CD4-positive, alpha-beta T cell treated with Interleukin-15 for 4 hours (primary cell): Measurements from ENCODE around the gene TBL1XR1.
"Not testable (repeated sequence)": the region's sequence is repeated elsewhere in the genome, so short reads cannot be mapped to it uniquely, and the experiment has no call there.

ENCODE experiments used
- DNase-seq: peaks from one replicate; pipeline ENCODE4 v3.0.0-alpha.2; 2020; ENCODE audit warnings: low spot score

The TBL1XR1 gene

DNA sequence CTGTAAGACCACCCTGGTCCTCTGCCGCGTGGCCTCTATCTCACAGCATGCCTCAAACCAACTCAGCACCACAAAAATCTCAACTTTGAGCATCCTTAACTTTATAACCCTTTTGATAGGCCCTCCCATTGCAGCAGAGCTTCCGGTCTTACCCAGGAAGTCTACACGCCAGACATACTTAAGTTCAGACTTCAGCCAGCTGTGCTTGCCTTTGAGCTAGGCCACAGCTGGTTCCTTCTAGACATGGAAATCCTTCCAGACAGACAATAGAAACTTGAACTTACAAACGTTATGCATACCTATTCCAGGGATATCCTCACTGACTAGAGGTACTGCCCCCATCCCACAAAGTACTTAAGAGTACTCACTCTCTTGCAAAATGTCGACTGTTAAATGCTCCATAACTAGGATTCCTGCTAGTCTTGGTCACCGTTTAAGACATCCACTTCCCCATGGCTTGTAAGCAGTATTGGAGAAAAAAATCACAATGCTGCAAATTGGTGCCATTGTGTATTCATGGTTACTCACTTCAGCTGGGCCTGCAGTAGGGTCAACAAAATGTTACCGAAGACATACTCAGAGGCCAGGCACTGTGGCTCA is 183.5 kb downstream of the TBL1XR1 start:
- no peak for DNase-seq

DNA sequence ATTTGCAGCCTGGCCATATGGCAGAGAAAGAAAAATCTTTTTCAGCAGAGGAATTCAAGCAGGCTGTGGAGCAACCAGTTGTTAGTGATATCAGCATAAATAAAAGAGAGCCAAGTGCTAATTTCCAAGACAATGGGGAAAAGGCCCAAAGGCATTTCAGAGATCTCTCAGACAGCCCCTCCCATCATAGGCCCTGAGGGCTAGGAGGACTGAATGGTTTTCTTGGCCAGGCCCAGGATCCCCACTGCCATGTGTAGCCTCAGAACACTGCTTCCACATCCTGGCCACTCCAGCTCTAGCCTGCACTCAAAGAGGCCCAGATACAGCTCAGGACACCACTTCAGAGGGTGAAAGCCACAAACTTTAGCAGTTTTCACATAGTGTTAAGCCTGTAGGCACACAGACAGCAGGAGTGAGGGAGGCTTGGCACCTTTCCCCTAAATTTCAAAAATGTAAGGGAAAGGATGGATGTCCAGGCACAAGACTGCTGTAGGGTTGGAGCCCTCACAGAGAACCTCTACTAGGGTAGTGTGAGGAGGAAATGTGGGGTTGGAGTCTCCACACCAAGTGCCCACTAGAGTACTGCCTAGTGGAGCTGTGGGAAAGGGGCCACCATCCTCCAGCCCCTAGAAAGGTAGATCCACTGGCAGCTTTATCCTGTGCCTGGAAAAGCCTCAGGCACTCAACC is 191.4 kb downstream of the TBL1XR1 start:
- no peak for DNase-seq

DNA sequence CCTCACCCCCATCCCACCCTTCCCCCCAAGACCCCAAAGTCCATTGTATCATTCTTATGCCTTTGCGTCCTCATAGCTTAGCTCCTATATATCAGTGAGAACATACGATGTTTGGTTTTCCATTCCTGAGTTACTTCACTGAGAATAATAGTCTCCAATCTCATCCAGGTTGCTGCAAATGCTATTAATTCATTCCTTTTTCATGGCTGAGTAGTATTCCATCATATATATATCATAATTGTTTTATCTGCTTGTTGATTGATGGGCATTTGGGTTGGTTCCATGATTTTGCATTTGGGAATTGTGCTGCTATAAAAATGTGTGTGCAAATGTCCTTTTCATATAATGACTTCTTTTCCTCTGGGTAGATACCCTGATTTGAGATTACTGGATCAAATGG is 197.1 kb downstream of the TBL1XR1 start:
- DNase-seq, result not testable (repeated sequence)

DNA sequence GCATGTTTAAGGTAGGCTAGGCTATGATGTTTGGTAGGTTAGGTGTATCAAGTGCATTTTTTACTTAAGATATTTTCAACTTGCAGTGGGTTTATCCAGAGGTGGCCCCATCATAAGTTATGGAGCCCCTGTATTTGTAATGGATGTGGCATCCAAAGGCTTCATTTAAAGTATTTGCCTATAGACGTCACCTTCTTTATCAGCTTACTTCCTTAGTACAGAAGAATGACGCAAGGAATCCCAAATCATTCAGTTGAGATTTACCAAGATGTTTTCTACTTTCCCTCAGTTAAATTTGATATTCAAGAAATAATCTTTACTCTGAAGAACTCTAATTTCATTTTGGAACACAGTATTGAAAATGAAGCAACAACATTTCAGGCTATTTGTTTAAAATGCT is 201.3 kb downstream of the TBL1XR1 start:
- DNase-seq, result no peak

DNA sequence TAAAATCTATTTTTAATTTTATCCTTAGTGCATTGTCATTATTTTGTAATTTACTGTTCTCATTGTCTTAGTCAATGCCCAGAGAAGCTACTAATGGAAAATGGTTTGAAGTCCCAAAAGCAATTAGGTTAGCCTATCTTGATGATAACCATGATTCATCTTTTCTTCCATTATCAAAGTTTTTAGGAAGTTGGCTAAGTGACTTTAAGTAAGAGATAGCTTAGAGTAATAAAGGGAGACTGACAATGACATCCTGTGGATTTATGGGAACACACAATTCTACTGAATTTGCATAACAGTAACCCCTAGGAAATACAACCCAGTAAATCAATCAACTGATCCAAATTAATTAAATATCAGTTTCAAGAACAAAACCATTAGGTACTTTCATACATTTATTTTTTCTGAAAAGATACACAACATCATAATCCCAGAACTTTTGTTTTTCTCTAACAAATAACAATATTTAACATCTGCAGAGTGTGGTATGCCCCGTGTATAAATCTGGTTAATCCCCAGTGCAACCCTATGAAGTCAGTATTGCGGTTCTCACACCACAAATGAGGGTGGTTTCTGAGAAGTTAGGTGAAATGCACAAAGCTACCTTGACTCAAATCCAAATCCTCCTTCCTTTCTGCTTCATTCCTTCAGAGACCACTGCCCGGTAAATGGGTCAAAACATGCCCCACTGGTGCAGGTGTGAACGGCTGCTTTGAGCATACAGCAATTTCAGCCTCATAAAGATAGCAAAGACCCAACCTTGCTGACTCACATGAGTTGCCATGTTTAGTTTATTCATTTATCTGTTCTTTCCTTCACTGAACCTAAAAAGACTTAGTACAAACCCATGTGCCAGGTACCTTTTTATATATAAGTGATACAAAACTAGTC is 202.1 kb downstream of the TBL1XR1 start:
- no peak for DNase-seq

DNA sequence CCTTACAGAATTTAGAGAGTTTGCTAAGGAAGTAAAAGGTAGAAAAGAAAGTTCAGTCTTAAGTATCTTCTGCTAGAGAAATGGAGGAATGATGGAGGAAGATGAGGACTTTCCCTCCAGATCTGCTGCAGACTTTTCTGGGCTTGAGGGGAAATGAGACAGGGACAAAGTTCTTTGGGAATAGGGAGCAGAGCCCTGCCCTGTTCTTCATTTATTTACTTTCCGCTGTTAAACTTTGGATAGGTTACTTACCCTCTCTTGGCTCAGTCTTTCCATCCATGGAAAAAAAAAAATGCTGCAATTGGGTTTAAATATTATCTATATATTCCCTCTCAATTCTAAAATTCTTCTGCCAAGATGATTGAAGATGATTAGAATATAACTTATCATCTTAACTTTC is 202.9 kb downstream of the TBL1XR1 start:
- DNase-seq, result no peak

DNA sequence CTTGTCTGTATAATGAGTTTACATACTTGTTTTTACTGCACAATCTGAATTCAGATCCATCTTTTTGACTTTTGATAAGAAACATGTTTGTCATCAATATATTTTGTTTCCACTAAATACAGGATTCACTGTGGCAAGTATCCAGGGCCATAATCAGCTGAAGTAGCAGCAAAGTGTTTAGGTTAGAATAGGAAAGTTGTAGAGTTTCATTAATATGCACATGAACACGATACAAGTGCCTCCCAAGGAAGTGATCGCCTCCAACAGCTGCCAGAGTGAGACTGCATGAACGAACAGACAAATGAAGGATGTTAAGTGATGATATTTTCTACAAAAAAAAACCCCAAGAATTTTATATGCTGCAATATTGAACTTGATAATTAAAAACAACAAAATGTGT is 204.3 kb downstream of the TBL1XR1 start:
- no peak for DNase-seq

DNA sequence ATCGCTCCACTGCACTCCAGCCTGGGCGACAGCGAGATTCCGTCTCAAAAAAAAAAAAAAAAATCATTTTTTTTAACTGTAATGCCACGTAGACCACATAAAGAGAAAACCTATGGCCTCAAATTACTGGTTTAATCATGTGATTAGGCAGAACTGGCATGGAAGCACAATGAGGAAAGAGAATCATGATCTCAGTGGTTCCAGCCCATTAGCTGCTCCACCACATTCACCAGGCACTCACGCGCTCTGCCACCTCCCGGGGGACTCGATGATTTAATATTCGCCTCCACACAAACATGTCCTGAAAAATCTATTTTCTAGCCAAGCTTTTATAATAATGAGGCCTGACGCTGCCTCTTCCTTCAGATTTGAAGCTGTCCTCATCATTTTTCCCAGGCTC is 204.7 kb downstream of the TBL1XR1 start:
- no peak for DNase-seq

DNA sequence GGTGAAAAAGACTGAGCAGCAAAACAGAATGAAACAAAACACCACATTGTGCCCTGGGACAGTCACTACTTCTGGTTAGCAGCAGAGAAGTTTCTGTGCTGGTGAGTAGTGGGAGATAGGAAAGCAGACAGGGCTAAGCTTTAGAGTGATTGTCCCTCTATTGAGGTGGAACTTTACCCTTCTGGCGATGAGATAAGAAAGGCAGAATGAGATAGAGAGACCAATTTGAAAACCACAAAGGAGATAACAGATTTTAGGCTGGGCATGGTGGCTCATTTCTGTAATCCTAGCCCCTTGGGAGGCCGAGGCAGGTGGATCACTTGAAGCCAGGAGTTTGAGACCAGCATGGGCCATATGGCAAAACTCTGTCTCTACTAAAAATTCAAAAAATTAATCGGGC is 208.5 kb downstream of the TBL1XR1 start:
- no peak for DNase-seq

DNA sequence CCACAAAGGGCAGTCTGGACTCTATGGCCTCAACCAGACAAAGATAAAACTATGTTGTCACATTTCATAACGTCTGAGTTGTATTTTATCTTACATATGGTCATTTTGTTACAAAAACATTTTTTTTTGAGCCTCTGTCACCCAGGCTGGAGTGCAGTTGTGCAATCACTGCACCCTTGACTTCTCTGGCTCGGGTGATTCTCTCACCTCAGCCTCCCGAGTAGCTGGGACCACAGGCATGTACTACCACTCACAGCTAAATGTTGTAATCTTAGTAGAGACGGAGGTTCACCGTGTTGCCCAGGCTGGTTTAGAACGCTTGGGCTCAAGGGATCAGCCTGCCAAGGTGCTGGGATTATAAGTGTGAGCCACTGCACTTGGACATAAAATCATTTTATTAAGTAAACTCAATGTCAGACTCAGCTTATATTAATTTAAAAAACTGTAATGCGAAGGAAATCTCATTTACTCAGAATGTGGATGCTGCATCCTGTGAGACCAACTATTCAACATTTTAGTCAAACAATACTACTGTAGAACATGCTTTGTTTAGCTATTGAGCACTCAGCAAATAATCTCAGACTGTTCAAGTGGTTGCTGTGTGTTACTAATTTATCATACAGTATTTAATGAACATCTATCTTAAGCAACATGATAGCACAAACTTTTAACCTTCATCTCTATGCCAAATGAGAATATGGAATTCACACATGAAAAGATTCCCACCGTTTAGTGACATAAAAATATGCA is 209.2 kb downstream of the TBL1XR1 start:
- no peak for DNase-seq

DNA sequence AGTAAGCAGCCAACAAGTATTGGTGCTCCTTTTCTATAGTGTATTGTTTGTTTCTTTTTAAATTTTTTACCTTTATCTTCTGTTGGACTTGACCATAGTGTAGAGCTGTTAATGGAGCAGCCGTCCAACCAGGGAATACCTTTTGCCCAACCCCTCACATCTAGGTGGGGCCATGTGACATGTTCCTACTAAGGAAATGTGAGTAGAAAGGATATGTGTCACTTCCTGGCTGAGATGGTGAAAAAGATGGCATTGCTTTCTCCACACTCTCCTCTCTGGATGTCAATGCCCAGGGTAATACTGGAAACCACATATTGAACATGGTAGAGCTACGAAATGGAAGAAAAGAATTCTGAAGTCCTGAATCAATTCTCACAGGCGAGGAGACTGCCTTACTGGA is 218.8 kb downstream of the TBL1XR1 start:
- DNase-seq, result no peak

DNA sequence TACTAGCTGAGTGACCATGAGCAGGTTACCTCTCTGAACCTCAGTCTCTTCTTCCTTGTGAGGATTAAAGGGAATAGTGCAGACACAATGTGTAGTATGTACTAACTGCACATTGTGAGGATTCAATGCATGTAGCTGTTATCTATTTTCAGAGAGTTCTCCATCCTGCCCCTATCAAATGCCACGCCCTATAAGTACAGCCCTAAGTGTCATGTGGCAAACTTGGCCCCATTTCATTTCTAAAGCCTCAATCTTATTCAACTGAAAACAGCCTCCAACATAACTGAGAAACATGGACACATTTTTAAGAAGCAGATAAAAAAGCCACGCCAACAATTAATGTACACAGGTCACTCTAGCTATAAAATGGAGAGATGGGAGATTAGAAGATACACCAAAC is 220.0 kb downstream of the TBL1XR1 start:
- no peak for DNase-seq

DNA sequence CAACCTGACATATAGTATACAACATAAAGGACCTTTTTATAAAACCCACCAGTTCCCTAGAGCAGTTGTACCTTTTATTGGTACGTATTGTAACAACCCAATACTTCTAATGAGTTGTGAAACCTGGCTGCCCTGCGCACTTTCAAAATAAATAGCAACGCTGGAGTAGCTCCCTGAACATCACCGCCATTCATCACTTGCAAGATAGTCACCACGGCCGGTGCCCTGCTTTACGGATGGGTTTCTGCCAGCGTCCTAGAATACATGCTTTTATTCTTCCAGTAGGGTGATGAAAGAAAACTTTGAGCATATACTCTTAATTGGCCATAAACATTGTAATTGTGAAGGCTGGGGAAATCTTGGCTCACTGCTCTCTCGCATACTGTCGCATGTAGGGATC is 220.7 kb downstream of the TBL1XR1 start:
- DNase-seq, result no peak

DNA sequence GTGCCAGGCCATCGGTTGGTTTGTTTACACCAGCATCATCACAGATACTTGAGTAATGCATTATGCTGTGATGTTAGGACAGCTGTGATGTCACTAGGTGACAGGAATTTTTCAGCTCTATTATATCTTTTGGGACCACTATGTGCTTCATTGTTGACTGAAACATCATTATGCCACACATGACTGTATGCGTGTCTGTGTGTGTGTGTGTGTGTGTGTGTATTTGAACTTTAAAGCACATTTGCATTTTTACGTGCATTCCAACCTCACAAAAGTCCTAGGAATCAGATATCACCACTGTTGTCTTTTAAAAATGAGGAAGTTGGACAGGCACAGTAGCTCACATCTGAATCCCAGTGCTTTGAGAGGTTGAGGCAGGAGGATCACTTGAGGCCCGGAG is 223.0 kb downstream of the TBL1XR1 start:
- no peak for DNase-seq

DNA sequence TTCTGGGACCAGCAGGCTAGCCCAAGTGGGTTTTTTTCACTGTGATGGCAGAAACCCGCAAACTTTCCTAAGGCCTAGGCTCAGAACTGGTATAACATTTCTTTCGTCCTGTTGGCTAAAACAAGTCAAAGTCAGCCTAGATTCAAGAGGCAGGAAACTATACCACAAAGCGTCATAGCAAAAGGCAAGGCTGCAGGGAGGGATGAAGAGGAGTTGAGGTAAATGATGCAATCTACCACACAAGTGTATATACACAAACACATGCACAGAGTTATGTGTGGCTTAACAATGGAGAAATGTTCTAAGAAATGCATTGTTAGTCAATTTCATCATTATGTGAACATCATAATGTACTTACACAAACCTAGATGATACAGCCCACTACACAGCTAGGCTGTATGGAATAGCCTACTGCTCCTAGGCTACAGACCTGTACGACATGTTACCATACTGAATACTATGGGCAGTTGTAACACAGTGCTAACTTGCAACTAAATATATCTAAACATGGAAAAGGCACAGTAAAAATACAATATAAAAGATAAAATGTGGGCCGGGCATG is 225.6 kb downstream of the TBL1XR1 start:
- DNase-seq, result no peak

DNA sequence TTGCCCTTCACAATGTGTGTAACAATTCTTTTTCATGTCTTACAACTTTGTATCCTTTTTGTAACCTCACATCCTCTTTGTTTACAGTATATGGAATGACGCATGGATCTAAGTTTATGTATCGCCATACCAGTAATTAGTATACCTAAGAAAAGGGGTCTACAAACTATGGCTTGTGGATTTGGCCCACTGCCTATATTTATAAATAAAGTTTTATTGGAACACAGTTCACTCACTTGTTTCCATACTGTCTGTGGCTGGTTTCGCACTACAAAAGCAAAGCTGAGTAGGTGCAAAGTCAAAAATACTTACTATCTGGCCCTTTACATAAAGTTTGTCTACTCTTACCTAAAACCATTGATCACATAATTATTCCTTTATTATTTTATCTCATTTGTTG is 226.5 kb downstream of the TBL1XR1 start:
- DNase-seq, result no peak

DNA sequence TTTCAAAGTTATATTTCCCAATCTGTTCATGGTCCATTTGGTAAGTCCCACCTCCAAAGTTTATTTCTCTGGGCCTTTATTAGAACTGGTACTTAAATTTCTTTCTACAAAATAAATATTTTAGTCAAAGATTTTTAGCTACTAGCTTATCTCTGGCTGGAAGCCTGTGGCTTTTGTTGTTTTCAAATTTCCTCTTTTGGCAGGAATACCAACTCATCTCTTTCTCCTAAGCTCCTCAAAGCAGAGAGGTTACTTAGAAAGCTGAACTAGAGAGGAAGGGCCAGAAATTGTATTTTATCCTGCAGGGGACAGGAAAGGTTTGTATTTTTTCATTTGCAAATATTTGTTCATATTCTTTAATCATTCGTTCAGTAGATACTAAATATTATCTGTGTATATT is 227.8 kb downstream of the TBL1XR1 start:
- no peak for DNase-seq
